Smooth muscle cell (in vitro differentiated cells): Measurements from ENCODE around the gene GNA12. TPM values are rescaled to one million over a fixed set of nuclear protein-coding genes. Genes with fewer than 3 reads are reported as not detected.

ENCODE experiments used
- DNase-seq: peaks from one replicate; lab custom pipeline; 2025; ENCODE audit not compliant: unreplicated experiment; lab: John Stamatoyannopoulos, UW
- H2AFZ ChIP-seq: fragments of 200-600 bp; sonication (generic); 2 replicates; pipeline ENCODE4 v1.6.0; 2016; ENCODE audit warnings: antibody characterized with exemption, low read depth, mild to moderate bottlenecking
- H3F3A ChIP-seq: fragments of 200-600 bp; sonication (generic); 2 replicates; pipeline ENCODE4 v1.6.0; 2017; ENCODE audit warnings: antibody characterized with exemption, low read depth
- H3K27ac ChIP-seq: fragments of 200-600 bp; sonication (generic); 2 replicates; pipeline ENCODE4 v1.5.1; 2016; ENCODE audit warnings: low read depth, mild to moderate bottlenecking
- H3K27me3 ChIP-seq: fragments of 200-600 bp; sonication (generic); 2 replicates; pipeline ENCODE4 v1.6.1; 2016; ENCODE audit warnings: low read depth, mild to moderate bottlenecking
- H3K36me3 ChIP-seq: fragments of 200-600 bp; sonication (generic); 2 replicates; pipeline ENCODE4 v1.5.1; 2016; ENCODE audit warnings: low read depth
- H3K4me1 ChIP-seq: fragments of 200-600 bp; sonication (generic); 2 replicates; pipeline ENCODE4 v1.5.1; 2016; ENCODE audit warnings: low read depth
- H3K4me2 ChIP-seq: fragments of 200-600 bp; sonication (generic); 2 replicates; pipeline ENCODE4 v1.6.0; 2016; ENCODE audit warnings: mild to moderate bottlenecking
- H3K4me3 ChIP-seq: fragments of 200-600 bp; sonication (generic); 2 replicates; pipeline ENCODE4 v1.5.1; 2016; ENCODE audit warnings: mild to moderate bottlenecking
- H3K79me2 ChIP-seq: fragments of 200-600 bp; sonication (generic); 2 replicates; pipeline ENCODE4 v1.6.0; 2016; ENCODE audit warnings: low read depth, mild to moderate bottlenecking
- H3K9ac ChIP-seq: fragments of 200-600 bp; sonication (generic); 2 replicates; pipeline ENCODE4 v1.6.0; 2016; ENCODE audit warnings: low read depth
- H3K9me3 ChIP-seq: fragments of 200-600 bp; sonication (generic); replicated peaks from 2 replicates; pipeline ENCODE4 v1.5.1; 2016; ENCODE audit warnings: low read depth
- H4K20me1 ChIP-seq: fragments of 200-600 bp; sonication (generic); 2 replicates; pipeline ENCODE4 v1.6.0; 2016; ENCODE audit warnings: low read depth
- WGBS: methylation state at CpG from one replicate; pipeline ENCODE4 v1.1.7; 2016; ENCODE audit warnings: low lambda C conversion rate; 5-methylcytosine and 5-hydroxymethylcytosine counted together
- polyA plus RNA-seq: library from polyadenylated mRNA; unstranded; fragments of >200 nt; fragmentation: Nextera tagmentation; extraction: Ambion mirVana; gene quantifications from 2 replicates; pipeline ENCODE4 v1.2.1, GENCODE V29; 2016
- total RNA-seq: library from RNA; depleted of rRNA; stranded (reverse); fragments of >200 nt; gene quantifications from 2 replicates; pipeline ENCODE4 v1.2.3, GENCODE V29; 2014
- TF ChIP-seq, protein P1 (sequence below): fragments of 200-600 bp; sonication (generic); IDR thresholded peaks from 2 replicates; pipeline ENCODE4 v1.5.1; 2017; ENCODE audit warnings: borderline replicate concordance, mild to moderate bottlenecking, antibody characterized with exemption; ENCODE audit not compliant: insufficient read depth, poor library complexity, severe bottlenecking

The GNA12 gene
- total and polyA plus RNA-seq, 2 experiments from 2014 or later, result 20.3 to 34.7 TPM

DNA sequence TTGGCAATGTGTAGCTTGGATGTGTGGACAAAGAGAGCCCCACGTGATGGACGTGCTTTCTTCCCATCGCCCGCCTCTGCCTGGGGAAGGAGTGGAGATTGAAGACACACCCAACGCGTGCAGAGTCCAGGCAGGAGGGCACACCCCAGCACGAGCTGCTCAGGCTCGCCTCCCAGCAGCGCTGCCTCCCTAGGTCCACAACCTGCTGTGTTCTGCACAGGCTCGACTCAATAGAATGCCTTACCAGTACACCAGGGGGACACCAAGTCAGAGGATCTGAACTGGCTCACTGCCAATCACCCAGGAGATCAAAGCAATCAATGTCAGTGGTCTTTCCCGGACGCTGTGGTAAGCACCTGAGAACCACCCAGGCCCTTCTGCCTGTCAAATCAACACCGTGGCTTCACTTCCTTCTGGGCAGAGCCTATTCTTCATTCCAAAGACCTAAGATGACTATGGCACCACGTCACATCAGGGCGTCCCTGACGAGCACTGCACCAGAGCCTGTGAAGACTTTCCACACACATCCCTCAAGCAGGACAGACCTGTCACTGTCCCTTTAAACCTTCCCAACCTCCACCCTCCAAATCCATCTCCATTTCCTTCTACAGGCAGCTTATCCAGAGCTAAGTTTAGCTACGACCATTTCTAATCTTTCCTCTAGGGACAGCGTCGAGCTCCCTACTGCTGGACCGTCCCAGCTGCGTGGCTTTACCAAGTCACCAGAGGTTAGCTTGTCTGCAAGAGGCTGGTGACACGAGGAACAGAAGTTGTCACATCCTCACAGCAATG lies 83.8 kb downstream of the GNA12 start:
- Histone ChIP-seq H3K4me3 (no peak overlapping the region), H3K9ac (peak overlapping the region; percentile 39), H3K4me1 (peaks cover 22% of the 10 kb centered on the region), H3K4me2 (peak overlapping the region; percentile 54), H4K20me1 (peaks cover 3% of the 10 kb centered on the region), H3K9me3 (no peaks in the 10 kb centered on the region), H3K36me3 (no peaks in the 10 kb centered on the region), H3K79me2 (peaks cover 15% of the 10 kb centered on the region), H3K27me3 (no peaks in the 10 kb centered on the region), H3K27ac (peak overlapping the region; percentile 99), H2AFZ (no peak overlapping the region), H3F3A (peaks cover 27% of the 10 kb centered on the region)
- DNase-seq, result no peak
- TF ChIP-seq, protein P1, sequence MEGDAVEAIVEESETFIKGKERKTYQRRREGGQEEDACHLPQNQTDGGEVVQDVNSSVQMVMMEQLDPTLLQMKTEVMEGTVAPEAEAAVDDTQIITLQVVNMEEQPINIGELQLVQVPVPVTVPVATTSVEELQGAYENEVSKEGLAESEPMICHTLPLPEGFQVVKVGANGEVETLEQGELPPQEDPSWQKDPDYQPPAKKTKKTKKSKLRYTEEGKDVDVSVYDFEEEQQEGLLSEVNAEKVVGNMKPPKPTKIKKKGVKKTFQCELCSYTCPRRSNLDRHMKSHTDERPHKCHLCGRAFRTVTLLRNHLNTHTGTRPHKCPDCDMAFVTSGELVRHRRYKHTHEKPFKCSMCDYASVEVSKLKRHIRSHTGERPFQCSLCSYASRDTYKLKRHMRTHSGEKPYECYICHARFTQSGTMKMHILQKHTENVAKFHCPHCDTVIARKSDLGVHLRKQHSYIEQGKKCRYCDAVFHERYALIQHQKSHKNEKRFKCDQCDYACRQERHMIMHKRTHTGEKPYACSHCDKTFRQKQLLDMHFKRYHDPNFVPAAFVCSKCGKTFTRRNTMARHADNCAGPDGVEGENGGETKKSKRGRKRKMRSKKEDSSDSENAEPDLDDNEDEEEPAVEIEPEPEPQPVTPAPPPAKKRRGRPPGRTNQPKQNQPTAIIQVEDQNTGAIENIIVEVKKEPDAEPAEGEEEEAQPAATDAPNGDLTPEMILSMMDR, result peak; percentile 32
- WGBS, result 60% methylated on average over 22 of the region's 22 CpGs

DNA sequence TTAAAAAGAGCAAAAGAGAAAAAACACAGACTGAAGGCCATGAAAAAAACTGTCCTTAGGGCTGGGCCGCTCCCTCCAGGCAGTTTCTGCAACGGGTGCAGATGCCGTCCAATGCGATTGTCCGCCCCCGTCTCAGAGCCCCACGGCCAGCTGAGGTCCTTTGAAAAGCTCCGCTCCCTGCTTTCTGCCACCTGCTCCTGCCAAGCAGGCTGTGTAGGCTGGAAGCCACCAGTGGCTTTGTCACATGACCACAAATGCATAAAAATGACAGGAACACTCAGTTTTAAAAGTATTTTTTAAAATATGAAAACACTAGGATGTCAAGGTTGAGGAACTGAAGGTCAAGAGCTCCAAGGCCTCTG lies 84.4 kb downstream of the GNA12 start:
- no peak overlapping the region for H2AFZ ChIP-seq
- peaks cover 18% of the 10 kb centered on the region for H3K79me2 ChIP-seq
- peaks cover 22% of the 10 kb centered on the region for H3K4me1 ChIP-seq
- H3K4me2 ChIP-seq, result peak overlapping the region; percentile 14
- WGBS, result 70% methylated on average over 8 of the region's 8 CpGs
- no peak overlapping the region for H3K4me3 ChIP-seq
- H3K27me3 ChIP-seq, result no peaks in the 10 kb centered on the region
- DNase-seq, result no peak
- peak overlapping the region; percentile 99 for H3K27ac ChIP-seq
- H3K9me3 ChIP-seq, result no peaks in the 10 kb centered on the region
- no peak overlapping the region for H3K9ac ChIP-seq
- H3K36me3 ChIP-seq, result no peaks in the 10 kb centered on the region
- H4K20me1 ChIP-seq, result peaks cover 3% of the 10 kb centered on the region
- H3F3A ChIP-seq, result peaks cover 27% of the 10 kb centered on the region
- TF ChIP-seq, protein P1, result no peak

DNA sequence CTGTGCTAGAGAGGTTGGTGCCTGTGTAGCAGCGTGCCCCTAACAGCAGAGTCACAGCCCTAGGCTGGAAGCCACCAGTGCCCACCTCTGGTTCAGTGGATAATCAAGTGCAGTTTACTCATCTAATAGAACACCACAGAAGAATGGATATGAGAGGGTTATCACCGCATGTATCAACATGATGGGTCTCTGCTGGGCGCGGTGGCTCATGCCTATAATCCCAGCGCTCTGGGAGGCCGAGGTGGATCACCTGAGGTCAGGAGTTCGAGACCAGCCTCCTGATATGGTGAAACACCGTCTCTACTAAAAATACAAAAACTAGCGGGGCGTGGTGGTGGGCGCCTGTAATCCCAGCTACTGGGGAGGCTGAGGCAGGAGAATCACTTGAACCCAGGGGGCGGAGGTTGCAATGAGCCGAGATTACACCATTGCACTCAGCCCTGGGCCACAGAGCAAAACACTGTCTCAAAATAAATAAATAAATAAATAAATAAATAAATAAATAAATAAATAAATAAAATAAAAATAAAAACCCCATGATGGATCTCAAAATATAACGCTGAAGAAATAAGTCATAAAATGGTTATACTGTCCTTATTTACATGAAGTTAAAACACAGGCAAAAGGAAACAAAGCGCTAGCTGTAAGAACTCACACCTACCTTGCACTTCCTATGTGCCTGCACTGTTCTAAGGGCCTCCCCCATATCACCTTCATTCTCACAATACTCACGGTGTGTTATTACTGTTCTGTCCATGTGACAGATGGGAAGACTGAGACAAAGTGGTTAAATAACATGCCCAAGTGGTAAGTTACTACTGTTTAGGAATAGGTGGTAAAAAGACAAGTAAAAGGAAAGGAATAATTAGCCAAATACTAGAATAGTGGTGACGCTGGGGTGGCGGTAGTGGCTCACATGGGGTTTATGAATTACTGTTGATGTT lies 85.2 kb downstream of the GNA12 start:
- no peaks in the 10 kb centered on the region for H3K36me3 ChIP-seq
- H3K9ac ChIP-seq, result peak overlapping the region; percentile 94
- peak overlapping the region; percentile 14 for H3K4me2 ChIP-seq
- peaks cover 27% of the 10 kb centered on the region for H3F3A ChIP-seq
- no peaks in the 10 kb centered on the region for H3K9me3 ChIP-seq
- H3K27me3 ChIP-seq, result no peaks in the 10 kb centered on the region
- H2AFZ ChIP-seq, result no peak overlapping the region
- TF ChIP-seq, protein P1, result no peak
- no peak overlapping the region for H3K4me3 ChIP-seq
- peak overlapping the region; percentile 99 for H3K27ac ChIP-seq
- peaks cover 21% of the 10 kb centered on the region for H3K79me2 ChIP-seq
- no peak for DNase-seq
- peaks cover 22% of the 10 kb centered on the region for H3K4me1 ChIP-seq
- H4K20me1 ChIP-seq, result peaks cover 3% of the 10 kb centered on the region
- WGBS, result 93% methylated on average over 18 of the region's 18 CpGs
